ENCODE results near the gene CCDC194. TPM values are rescaled to one million over a fixed set of nuclear protein-coding genes. Genes with fewer than 3 reads are reported as not detected.

CCDC194 gene
- total RNA-seq, 1 experiment from 2014 or later, result 0.37 TPM

GRCh38 chr19:17390665-17391370 lies 3.2 kb downstream of the CCDC194 start (continued):
- TF ChIP-seq ZNF263 (CRISPR knock-in tag; IDR thresholded peaks at IDR 0.05; ENCODE audit: low read depth) (no peak), TEAD4 (CRISPR knock-in tag; IDR thresholded peaks at IDR 0.05) (no peak), ZNF425 (CRISPR knock-in tag; conservative IDR thresholded peaks at IDR 0.05) (no peak), ZNF423 (CRISPR knock-in tag; IDR thresholded peaks at IDR 0.05) (no peak), MLX (CRISPR knock-in tag; IDR thresholded peaks at IDR 0.05) (no peak), ZNF121 (CRISPR knock-in tag; IDR thresholded peaks at IDR 0.05) (no peak), ELF4 (CRISPR knock-in tag; IDR thresholded peaks at IDR 0.05; ENCODE audit: low read depth) (no peak), MXD4 (CRISPR knock-in tag; IDR thresholded peaks at IDR 0.05; ENCODE audit: borderline replicate concordance) (no peak), JUN (CRISPR knock-in tag; IDR thresholded peaks at IDR 0.05) (no peak), STAT6 (CRISPR knock-in tag; conservative IDR thresholded peaks at IDR 0.05; ENCODE audit: low read depth) (no peak), FOXK1 (CRISPR knock-in tag; IDR thresholded peaks at IDR 0.05) (peak; percentile 60), ZNF317 (CRISPR knock-in tag; IDR thresholded peaks at IDR 0.05; ENCODE audit: borderline replicate concordance, low read depth) (no peak), MYBL2 (CRISPR knock-in tag; IDR thresholded peaks at IDR 0.05) (peak; percentile 67; the same call in 1 of the 2 replicates), ZMAT4 (CRISPR knock-in tag; IDR thresholded peaks at IDR 0.05) (no peak), ZBTB43 (CRISPR knock-in tag; IDR thresholded peaks at IDR 0.05) (0 out of 2 replicates have a peak, but pooled peaks have one; percentile 47), ETV6 (CRISPR knock-in tag; IDR thresholded peaks at IDR 0.05) (0 out of 2 replicates have a peak, but pooled peaks have one; percentile 48), ZNF232 (CRISPR knock-in tag; IDR thresholded peaks at IDR 0.05) (no peak), TEAD1 (CRISPR knock-in tag; IDR thresholded peaks at IDR 0.05) (no peak), SP1 (CRISPR knock-in tag; conservative IDR thresholded peaks at IDR 0.05) (peak; percentile 98), OVOL2 (CRISPR knock-in tag; IDR thresholded peaks at IDR 0.05; ENCODE audit: borderline replicate concordance) (no peak), NFATC4 (CRISPR knock-in tag; IDR thresholded peaks at IDR 0.05) (no peak), NR3C1 (CRISPR knock-in tag; conservative IDR thresholded peaks at IDR 0.05; ENCODE audit: low read depth) (no peak), HMGA2 (CRISPR knock-in tag; IDR thresholded peaks at IDR 0.05) (no peak), EMX1 (CRISPR knock-in tag; IDR thresholded peaks at IDR 0.05) (0 out of 2 replicates have a peak, but pooled peaks have one; percentile 43), FOXP4 (CRISPR knock-in tag; IDR thresholded peaks at IDR 0.05) (peak; percentile 80), ZSCAN18 (CRISPR knock-in tag; IDR thresholded peaks at IDR 0.05) (no peak), ZNF219 (CRISPR knock-in tag; IDR thresholded peaks at IDR 0.05; ENCODE audit: borderline replicate concordance) (no peak)
